Measurements from ENCODE around the gene SLX9. TPM values are rescaled to one million over a fixed set of nuclear protein-coding genes. Genes with fewer than 3 reads are reported as not detected.

SLX9 gene
- total RNA-seq, 1 donor from 2014 or later, result 33.1 TPM

DNA sequence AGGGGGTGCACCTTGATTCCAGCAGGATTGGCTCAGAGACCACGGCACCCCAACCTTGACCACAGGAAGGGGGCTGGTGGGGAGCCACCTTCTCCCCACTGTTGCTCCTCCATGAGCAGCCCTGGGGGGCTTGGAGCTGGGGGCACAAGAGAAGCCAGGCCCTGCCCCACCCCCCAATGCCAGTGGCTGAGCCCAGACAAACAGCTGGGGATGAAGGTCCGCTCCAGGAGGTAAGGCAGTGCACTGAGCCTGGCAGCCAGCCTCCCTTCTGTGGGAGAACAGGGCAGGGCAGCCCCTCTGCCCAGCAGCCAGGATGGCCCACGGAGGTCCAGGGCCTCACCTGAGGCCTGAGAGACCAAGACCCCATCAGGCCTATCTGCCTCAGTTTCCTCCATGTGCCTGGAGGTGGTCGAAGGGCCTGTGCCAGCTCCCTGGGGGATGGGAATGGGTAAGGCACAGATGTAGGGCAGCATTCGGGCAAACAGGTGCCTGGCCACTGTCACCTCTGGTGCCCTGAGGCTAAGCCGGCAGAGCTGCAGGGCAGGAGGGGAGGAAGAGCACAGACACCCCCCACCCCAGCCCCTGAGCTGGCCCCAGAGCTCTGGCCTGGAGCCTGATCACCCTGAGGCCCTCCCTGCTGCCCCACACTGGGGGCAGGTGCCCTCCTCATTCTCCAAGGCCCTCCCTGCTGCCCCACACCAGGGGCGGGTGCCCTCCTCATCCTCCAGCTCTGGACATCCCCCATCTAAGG lies 26.2 kb upstream of the SLX9 start:
- Mint-ChIP-seq H3K27ac (no peak overlapping the region), H3K9me3 (ENCODE audit: low read depth) (no peaks in the 10 kb centered on the region), H3K4me3 (ENCODE audit: low read depth) (no peak overlapping the region), H3K27me3 (peaks cover 42% of the 10 kb centered on the region), H3K4me1 (ENCODE audit: low read depth) (no peaks in the 10 kb centered on the region), H3K36me3 (ENCODE audit: insufficient read depth) (no peaks in the 10 kb centered on the region)
- DNase-seq (ENCODE audit: low spot score, unreplicated experiment), result no peak
- TF ChIP-seq, protein P1, sequence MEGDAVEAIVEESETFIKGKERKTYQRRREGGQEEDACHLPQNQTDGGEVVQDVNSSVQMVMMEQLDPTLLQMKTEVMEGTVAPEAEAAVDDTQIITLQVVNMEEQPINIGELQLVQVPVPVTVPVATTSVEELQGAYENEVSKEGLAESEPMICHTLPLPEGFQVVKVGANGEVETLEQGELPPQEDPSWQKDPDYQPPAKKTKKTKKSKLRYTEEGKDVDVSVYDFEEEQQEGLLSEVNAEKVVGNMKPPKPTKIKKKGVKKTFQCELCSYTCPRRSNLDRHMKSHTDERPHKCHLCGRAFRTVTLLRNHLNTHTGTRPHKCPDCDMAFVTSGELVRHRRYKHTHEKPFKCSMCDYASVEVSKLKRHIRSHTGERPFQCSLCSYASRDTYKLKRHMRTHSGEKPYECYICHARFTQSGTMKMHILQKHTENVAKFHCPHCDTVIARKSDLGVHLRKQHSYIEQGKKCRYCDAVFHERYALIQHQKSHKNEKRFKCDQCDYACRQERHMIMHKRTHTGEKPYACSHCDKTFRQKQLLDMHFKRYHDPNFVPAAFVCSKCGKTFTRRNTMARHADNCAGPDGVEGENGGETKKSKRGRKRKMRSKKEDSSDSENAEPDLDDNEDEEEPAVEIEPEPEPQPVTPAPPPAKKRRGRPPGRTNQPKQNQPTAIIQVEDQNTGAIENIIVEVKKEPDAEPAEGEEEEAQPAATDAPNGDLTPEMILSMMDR (IDR thresholded peaks at IDR 0.05; ENCODE audit: unreplicated experiment), result no peak

DNA sequence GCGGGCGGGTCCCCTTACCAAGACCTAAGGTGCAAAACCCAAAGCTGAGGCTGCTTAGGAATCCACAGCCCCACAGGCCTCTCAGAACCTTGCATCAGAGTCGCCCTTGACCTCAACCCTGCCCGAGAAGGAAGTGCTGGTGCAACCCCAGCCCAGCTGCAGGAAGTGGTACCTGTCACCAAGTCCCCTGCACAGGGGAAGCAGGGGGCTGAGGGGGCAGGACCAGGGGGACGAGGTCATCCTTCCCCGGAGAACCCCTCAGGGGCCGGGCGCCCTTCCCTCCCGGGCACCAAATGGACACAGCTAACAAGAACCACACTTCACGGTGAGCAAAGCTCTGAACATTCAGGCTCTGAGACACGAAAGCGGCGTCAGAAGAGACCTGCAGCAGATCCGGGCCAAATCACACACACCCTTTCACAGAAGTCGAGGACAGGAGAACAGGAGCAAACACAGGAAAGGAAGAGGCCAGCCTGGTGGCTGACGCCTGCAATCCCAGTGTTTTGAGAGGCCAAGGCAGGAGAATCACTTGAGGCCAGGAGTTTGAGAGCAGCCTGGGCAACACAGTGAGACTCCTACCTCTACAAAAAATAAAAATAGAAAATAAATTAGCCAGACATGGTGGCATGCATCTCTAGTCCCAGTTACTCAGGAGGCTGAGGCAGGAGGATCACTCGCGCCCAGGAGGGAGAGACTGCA lies 25.5 kb upstream of the SLX9 start:
- peaks cover 40% of the 10 kb centered on the region for H3K27me3 Mint-ChIP-seq

DNA sequence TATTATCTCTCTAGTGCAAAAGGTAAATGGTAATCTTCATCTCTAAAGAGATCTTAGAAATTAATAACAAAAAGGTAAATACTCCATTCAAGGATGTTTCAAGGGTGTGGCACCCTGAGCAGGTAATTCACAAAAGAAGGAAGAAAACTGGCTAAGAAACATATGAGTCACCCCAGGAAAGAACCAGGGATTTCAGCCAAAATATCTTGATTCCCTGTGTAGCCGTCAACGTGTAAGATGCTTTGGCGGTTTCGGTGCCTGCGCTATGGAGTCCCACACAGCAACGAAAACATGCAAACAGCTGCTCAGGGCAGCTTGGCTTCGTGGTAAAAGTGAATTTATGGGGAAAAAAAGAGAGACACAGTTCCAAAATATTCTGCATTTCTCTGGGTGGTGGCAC lies 22.9 kb upstream of the SLX9 start:
- H3K4me1 Mint-ChIP-seq (ENCODE audit: low read depth), result peaks cover 1% of the 10 kb centered on the region
- TF ChIP-seq, protein P1 (IDR thresholded peaks at IDR 0.05; ENCODE audit: unreplicated experiment), result no peak
- H3K27me3 Mint-ChIP-seq, result peaks cover 55% of the 10 kb centered on the region
- H3K4me3 Mint-ChIP-seq (ENCODE audit: low read depth), result no peak overlapping the region
- H3K9me3 Mint-ChIP-seq (ENCODE audit: low read depth), result no peaks in the 10 kb centered on the region
- no peak for DNase-seq (ENCODE audit: low spot score, unreplicated experiment)
- no peaks in the 10 kb centered on the region for H3K36me3 Mint-ChIP-seq (ENCODE audit: insufficient read depth)
- no peak overlapping the region for H3K27ac Mint-ChIP-seq

More for the DNA sequence above, 25.5 kb upstream of the SLX9 start:
- H3K4me1 Mint-ChIP-seq (ENCODE audit: low read depth), result peaks cover 1% of the 10 kb centered on the region
- no peak overlapping the region for H3K27ac Mint-ChIP-seq
- no peak overlapping the region for H3K4me3 Mint-ChIP-seq (ENCODE audit: low read depth)
- TF ChIP-seq, protein P1 (IDR thresholded peaks at IDR 0.05; ENCODE audit: unreplicated experiment), result no peak
- H3K9me3 Mint-ChIP-seq (ENCODE audit: low read depth), result no peaks in the 10 kb centered on the region
- DNase-seq (ENCODE audit: low spot score, unreplicated experiment), result no peak
- H3K36me3 Mint-ChIP-seq (ENCODE audit: insufficient read depth), result no peaks in the 10 kb centered on the region

DNA sequence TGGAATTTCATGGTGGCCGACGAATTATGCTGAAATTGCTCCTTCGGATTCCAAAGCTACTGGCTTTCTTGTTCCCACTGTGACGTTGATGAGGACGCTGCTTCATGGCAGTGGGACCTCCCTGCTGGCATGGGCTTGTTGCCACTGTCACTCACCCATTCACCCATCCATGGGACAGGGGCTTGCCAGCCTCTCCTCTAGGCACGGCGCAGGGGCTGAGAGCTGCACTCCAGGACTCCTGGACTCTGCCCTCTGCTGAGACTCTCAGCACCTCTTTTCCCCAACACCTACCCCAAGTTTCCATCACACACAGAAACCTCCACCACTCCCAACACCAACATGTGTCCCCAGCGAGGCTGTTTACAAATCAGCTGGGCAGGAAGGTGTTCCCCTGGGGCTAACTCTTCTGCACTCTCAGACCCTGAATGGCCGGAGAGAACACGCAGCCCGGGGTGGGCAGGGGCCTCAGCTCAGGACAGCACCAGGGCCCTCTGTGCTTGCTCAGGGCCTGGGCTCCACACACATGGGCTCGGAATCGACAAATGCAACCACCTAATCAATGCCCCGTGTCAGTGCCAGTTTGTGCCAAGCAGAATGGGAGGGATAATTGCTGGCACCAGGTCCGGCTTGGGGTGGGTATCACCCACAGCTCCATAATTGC lies 22.3 kb upstream of the SLX9 start:
- H3K4me1 Mint-ChIP-seq (ENCODE audit: low read depth), result peaks cover 1% of the 10 kb centered on the region
- no peak overlapping the region for H3K27ac Mint-ChIP-seq
- DNase-seq (ENCODE audit: low spot score, unreplicated experiment), result no peak
- peaks cover 56% of the 10 kb centered on the region for H3K27me3 Mint-ChIP-seq
- no peaks in the 10 kb centered on the region for H3K9me3 Mint-ChIP-seq (ENCODE audit: low read depth)
- H3K4me3 Mint-ChIP-seq (ENCODE audit: low read depth), result no peak overlapping the region
- H3K36me3 Mint-ChIP-seq (ENCODE audit: insufficient read depth), result no peaks in the 10 kb centered on the region
- TF ChIP-seq, protein P1 (IDR thresholded peaks at IDR 0.05; ENCODE audit: unreplicated experiment), result no peak

DNA sequence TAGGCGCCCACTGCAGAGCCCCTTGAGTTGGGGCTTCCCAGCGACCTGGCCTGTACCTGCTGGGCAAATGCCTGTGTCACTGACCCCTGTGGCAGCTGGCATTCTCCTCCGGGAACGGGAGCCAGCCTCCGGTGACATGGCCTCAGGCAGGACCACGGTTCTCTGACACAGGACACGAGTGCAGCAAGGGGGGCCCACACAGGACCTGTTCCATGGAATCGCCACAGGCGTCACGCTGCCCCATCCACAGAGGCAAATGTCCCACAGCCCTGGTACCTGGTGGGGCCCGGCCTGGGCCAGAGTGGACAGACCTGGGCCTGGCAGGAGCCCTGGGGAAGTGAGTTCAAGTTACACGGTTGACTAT lies 21.7 kb upstream of the SLX9 start:
- TF ChIP-seq, protein P1 (IDR thresholded peaks at IDR 0.05; ENCODE audit: unreplicated experiment), result no peak
- Mint-ChIP-seq H3K9me3 (ENCODE audit: low read depth) (no peaks in the 10 kb centered on the region), H3K27me3 (peaks cover 60% of the 10 kb centered on the region), H3K4me3 (ENCODE audit: low read depth) (no peak overlapping the region), H3K27ac (no peak overlapping the region), H3K36me3 (ENCODE audit: insufficient read depth) (no peaks in the 10 kb centered on the region), H3K4me1 (ENCODE audit: low read depth) (peaks cover 1% of the 10 kb centered on the region)
- no peak for DNase-seq (ENCODE audit: low spot score, unreplicated experiment)
